22Rv1 (cell line): ENCODE data around the gene AGXT.
A peak's percentile ranks its signal among the peaks of the same experiment; 100 is the strongest.
"Not testable (repeated sequence)": the region's sequence is repeated elsewhere in the genome, so short reads cannot be mapped to it uniquely, and the experiment has no call there.

ENCODE experiments used
- H3K27ac ChIP-seq: fragments of 450-650 bp; 2 replicates; pipeline ENCODE4 v1.5.1; 2017
- CTCF ChIP-seq: fragments of 450-650 bp; IDR thresholded peaks from 2 replicates; pipeline ENCODE4 v1.5.1; 2017; ENCODE audit warnings: mild to moderate bottlenecking
- ZFX ChIP-seq: fragments of 450-650 bp; IDR thresholded peaks from 2 replicates; pipeline ENCODE4 v1.6.1; 2017; ENCODE audit warnings: antibody characterized with exemption, borderline replicate concordance

The AGXT gene

GRCh38 chr2:240840435-240841060, 28.1 kb upstream of the AGXT start:
- H3K27ac ChIP-seq, result no peak overlapping the region
- TF ChIP-seq ZFX, result no peak
- peak; percentile 80 for TF ChIP-seq CTCF

GRCh38 chr2:240846309-240846708, 22.3 kb upstream of the AGXT start:
- H3K27ac ChIP-seq, result not testable (repeated sequence)

DNA sequence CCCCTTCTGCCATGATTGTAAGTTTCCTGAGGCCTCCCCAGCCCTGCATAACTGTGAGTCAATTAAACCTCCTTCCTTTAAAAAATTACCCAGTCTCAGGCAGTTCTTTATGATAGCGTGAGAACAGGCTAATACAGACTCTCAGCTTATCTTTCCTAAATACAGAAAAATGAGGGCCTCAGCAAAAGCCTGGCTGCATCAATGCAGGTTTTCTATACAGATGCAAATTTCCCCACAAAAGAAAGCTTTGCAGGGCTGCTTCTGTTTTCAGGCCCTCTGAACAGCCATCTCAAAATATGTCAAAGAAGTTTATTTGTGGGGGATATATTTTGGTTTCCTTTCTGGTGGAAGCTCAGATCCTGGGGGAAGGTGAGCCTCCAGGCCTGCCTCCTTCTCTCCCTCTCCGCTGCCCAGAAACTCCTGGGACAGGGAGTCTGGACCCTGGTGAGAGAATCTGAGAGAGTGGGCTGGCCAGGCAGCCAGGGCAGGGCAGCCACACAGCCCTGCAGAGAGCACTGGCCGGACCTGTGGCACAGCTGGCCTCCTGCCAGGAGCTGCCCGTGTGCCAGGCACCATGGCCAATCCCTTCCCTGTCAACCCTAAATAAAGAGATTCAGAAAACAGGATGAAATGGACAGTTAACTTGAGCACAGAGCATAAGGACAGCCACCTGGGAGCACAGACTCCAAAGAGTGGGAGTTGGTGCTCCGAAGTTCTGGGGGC, 21.6 kb upstream of the AGXT start:
- H3K27ac ChIP-seq, result no peak overlapping the region
- no peak for TF ChIP-seq ZFX
- TF ChIP-seq CTCF, result no peak

DNA sequence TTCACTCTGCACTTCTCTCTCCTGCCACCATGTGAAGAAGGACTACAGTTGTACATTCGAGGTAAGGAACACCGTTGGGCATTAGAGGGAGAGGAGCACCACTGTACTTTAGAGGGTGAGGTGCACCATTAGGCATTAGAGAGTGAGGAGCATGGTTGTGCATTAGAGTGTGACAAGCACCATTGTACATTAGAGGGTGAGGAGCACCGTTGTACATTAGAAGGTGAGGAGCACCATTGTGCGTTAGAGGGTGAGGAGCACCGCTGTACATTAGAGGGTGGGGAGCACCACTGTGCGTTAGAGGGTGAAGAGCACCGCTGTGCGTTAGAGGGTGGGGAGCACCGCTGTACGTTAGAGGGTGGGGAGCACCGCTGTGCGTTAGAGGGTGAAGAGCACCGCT, 20.8 kb upstream of the AGXT start:
- no peak for TF ChIP-seq ZFX
- TF ChIP-seq CTCF, result no peak
- H3K27ac ChIP-seq, result no peak overlapping the region

- TF ChIP-seq ZFX, result no peak
- TF ChIP-seq CTCF, result no peak
- H3K27ac ChIP-seq, result no peak overlapping the region
These were observed 19.5 kb upstream of the AGXT start for GRCh38 chr2:240848900-240849680.

DNA sequence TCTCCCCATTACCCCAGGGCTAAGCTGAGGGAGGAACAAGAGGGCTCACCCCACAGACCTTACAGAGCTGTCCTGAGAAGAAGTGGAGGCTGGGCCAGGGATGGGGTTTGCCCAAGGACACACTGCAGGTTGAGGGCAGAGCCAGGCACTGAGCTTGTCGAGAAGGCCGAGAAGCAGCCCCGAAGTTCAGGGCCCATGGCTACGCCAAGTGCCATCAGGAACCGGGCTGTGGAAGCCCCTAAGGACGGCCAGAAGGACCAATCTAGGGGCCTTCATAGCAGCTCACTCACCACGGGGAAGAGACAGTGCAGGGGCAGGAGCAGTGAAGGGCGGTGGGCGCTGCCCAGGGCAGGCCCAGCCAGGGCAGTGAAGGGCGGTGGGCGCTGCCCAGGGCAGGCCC, 18.6 kb upstream of the AGXT start:
- H3K27ac ChIP-seq, result no peak overlapping the region
- no peak for TF ChIP-seq CTCF
- TF ChIP-seq ZFX, result no peak

DNA sequence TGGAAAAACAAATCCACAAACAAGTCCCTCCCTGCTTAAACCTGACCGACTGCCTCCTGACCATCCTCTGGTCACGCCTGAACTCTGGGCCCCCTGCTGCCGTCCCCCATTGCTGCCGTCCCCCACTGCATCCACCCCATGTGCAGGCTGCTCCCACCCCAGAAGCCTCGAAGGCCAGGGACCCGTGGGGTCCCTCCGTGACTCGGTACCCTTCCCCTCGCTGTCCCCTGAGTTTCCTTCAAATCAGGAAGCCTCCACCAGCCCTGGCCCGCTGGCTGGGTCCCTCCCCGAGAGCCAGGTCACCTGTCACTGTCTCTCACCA, 17.9 kb upstream of the AGXT start:
- no peak overlapping the region for H3K27ac ChIP-seq
- TF ChIP-seq CTCF, result no peak
- no peak for TF ChIP-seq ZFX
